OCI-LY7 (cell line): ENCODE measurements around the gene ARHGEF17.

Experiments
- CTCF ChIP-seq: fragments of 200-600 bp; sonication (generic); conservative IDR thresholded peaks from 2 replicates; pipeline ENCODE4 v1.5.1; 2014; ENCODE audit warnings: mild to moderate bottlenecking, antibody characterized with exemption, low read length, moderate library complexity, mixed read lengths
- EZH2phosphoT487 ChIP-seq: fragments of 200-600 bp; sonication (generic); IDR thresholded peaks from 2 replicates; pipeline ENCODE4 v1.6.1; 2018; ENCODE audit warnings: low read depth, borderline replicate concordance, mild to moderate bottlenecking, mixed run types, antibody characterized with exemption, low read length, moderate library complexity, mixed read lengths

- no peak for TF ChIP-seq CTCF
- TF ChIP-seq EZH2phosphoT487: no peak
These were observed 9.7 kb downstream of the ARHGEF17 start for GRCh38 chr11:73317803-73318202.
